NT2/D1 (cell line): ENCODE results near the gene RINL.

Source experiments
- YY1 ChIP-seq: IDR thresholded peaks from 2 replicates; pipeline ENCODE4 v1.6.1; 2011; ENCODE audit not compliant: insufficient read length, insufficient read depth
- ZNF274 ChIP-seq: IDR thresholded peaks from 2 replicates; pipeline ENCODE4 v1.6.1; 2011; ENCODE audit warnings: mild to moderate bottlenecking, low read depth, low read length

GRCh38 chr19:38913958-38914357, 35.9 kb upstream of the RINL start:
- TF ChIP-seq ZNF274 (no peak), YY1 (no peak)
